GM21786 (cell line): ENCODE results near the gene SPOCK3.
"Not testable (repeated sequence)": the region's sequence is repeated elsewhere in the genome, so short reads cannot be mapped to it uniquely, and the experiment has no call there.

Source experiments
- ATAC-seq: cut with Tn5 transposase; IDR thresholded peaks from one replicate; pipeline ENCODE4 v1.9.1; 2021; ENCODE audit not compliant: unreplicated experiment

The SPOCK3 gene

DNA sequence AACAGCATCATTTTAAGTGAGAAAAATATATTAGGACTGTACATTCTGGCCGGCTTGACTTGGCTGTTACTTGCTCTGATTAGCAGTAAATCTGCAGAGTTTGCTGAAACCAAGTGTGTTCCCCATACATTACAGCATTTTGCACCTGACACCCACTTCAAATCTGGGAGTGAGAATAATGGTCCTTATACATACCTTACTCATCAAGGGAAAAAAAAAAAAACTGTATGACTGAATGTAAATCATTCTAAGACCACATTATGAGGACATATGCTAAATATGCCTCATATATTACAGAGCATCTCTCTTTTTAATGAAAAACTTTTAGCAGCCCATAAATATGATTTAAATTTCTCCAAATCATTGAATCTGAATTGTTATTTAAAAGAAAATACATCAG, 406.7 kb downstream of the SPOCK3 start:
- no peak for ATAC-seq

DNA sequence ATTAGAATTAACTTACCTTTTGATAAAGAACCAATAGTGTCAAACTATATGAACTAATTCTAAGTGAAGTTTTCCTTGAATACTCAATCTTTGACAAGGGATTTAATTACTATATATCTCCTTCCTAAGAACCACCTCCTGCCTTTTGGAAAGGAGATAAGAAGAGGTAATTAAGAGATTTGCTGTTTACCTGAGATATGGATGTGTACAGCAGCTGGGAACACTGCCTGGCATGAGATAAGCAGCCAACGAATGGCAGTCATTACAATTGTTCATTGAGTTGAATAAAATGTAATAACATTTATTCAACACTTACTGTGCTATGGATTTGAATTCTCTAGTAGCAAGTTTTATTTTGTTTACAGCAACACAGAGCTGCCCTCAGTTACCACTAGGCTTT, 407.1 kb downstream of the SPOCK3 start:
- no peak for ATAC-seq

DNA sequence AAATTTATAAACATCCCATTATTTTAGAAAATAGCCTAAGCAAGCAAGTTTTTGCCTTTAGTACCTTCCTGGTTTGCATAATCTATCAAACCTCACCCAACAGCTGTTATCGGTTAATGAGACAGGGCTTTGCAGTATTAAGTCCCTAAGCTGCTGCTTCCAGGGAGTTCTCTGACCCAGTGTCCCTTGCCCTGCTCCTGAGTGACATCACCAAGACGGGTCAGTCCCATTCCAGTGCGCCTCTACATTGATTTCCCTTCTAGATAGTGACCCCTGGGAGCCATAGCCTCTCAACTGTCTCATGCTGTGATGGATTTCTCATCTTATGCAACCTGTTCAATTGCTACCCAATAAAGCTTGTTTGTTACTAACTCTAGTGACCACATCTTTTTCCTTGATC, 410.4 kb downstream of the SPOCK3 start:
- no peak for ATAC-seq

DNA sequence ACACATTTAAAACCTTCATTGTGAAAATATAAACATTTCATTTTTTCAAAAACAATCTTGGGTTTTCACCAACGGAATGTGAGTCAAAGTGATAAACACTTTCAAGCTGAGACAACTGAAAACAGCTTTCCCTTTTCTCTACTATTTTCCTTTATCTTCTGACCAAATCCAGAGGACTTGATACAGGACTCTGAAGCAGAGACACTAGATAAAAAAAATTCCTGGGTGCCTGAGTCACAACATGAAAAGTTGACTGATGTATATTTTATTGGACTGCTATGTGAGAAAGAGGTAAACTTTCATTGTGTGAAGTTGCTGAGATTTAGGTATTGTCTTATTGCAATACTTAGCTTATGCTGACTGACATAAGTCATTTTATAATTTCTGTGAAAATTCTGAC, 411.2 kb downstream of the SPOCK3 start:
- ATAC-seq, result no peak

DNA sequence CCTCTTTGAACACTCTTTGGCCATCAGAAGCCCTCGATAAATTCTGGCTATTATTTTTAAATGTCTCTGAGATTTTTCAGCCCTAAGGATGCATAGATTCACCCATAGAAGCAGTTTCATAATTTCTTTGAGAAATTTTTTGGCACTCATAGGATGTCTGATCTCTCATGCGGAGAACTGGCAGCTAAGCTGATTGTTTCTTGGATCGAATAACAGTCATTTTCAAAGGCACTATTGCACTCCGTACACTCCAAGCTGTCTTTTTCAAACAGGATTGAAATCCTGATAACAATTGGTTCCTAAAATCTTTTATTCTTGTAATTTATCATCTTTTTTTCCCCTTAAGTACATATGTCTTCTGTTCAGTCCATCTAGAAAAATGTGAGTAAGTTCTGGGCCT, 411.9 kb downstream of the SPOCK3 start:
- no peak for ATAC-seq

DNA sequence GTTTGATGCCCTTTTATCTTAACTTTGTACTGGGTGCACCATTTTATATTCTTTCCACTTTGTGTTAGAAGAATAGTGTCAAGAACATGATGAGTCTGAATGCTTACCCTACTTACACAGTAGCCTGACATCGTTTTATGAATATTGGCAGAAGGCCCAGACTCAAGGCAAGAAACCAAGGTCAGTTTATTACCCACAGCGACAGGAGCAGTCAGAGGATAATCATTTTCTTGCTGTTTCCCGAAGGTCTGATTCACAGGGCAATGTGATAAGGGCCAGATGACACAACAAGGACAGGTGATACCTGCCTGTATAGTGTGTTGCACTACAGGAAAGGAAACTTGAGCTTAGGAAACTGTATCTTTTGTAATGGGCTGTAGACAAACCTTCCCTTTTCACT, 417.4 kb downstream of the SPOCK3 start:
- no peak for ATAC-seq

DNA sequence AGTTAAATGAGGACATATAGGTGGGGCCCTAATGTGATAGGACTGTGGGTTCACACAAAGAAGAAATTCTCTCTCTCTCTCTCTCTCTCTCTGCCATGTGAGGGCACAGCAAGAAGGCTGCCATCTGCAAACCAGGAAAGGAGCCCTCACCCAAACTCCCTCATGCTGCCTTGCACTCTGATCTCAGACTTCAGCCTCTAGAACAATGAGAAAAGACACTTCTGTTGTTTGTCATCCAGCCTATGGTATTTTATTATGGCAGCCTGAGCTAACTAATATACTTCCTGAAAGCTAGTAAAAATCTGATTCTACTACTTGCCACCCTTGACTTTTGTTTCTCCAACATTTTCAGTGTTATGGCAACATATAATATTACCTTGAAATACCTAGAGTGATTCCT, 425.9 kb downstream of the SPOCK3 start:
- no peak for ATAC-seq

DNA sequence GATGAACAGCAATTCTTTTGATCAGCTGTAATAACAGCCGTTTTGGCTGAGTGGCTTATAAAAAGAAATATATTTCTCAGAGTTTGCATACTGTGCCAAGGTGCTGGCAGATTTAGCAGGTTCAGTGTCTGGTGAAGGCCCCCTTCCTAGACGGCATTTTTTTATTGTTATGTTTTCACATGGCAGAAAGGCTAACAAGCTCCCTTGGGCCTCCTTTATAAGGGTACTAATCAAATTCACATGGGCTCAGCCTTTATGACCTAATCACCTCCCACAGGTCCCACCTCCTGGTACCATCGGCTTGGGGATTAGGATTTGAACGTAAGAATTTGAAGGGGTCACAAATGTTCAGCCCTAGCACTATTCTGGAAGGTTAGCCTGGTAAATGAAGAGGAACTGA, 431.9 kb downstream of the SPOCK3 start:
- no peak for ATAC-seq

DNA sequence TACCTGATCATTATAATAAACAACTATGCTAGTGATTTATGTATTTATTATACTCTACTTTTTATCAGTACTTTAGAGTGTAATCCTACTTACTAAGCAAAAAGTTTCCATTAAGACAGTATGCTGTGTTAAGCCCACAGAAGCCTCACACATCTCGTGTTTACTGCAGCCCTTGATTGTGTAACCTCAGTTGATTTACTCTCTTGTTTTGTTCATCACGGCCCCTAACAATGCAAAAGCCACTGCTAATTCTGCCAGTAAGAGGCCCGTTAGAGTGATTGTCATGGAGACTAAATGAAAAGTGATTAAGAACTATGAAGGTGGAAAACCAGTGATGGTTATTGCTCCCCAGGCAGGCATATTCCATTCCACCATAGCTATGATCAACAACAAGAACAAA, 436.2 kb downstream of the SPOCK3 start:
- no peak for ATAC-seq

DNA sequence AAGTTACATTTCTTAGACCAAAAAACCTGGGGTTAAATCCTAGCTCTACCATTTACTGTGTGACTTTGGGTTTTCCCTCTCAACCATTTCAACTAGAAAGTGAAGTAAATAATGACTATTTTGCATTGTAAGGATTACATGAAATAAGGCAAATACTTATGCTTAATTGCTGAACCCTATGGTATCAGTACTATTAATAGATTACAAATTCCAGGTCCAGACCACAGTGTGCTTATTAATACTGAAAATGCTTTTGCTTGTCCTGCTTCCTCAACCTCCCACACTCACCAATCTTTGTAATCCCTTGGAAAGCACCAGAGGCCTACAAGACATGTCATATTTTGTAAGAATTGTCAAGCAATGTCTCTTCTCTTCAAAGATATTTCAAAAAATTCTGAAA, 456.5 kb downstream of the SPOCK3 start:
- ATAC-seq, result no peak

DNA sequence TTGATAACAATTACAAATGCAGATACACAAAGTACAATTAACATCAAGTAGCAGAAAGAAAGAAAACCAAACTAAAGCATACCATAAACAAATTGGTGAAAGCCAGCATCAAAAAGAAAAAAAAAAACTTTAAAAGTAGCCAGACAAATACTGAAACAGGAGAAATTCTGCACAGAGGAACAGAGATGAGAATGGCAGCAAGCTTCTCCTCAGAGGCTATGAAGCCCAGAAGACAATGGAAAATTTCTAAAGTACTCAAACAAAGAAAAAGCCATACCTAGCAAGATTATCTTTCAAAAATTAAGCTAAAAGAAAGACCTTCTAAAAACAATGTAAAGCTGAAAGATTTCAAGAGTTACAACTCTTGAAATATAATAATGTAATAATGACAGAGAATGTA, 471.3 kb downstream of the SPOCK3 start:
- ATAC-seq, result no peak

DNA sequence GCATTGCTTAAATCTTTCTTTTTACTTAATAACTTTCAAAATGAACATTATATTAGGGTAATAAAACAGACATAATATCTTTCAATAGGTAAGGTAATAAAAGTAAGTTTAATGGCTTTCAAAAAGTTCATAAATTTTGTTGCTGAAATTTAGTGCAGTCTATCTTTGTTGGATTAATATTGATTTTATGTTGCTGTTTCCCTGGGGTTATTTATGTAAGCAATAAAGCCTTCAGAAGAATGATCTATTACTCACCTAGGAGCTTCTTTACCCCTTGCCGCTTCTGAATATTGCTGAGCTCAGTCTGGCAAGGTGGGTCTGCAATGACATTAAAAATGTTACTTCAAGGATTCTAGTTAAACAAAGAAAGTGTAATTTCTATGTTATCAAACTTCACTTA, 492.6 kb downstream of the SPOCK3 start:
- no peak for ATAC-seq

DNA sequence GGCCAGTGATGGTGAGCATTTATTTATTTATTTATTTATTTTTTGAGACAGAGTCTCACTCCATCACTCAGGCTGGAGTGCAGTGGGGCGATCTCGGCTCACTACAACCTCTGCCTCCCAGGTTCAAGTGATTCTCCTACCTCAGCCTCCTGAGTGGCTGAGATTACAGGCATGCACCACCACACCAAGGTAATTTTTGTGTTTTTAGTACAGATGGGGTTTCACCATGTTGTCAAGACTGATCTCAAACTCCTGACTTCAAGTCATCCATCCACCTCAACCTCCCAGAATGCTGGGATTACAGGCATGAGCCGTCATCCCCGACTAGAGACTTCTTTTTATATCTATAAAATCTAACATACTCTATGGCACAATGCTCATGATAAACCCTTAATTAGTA, 495.1 kb downstream of the SPOCK3 start:
- ATAC-seq, result not testable (repeated sequence)

DNA sequence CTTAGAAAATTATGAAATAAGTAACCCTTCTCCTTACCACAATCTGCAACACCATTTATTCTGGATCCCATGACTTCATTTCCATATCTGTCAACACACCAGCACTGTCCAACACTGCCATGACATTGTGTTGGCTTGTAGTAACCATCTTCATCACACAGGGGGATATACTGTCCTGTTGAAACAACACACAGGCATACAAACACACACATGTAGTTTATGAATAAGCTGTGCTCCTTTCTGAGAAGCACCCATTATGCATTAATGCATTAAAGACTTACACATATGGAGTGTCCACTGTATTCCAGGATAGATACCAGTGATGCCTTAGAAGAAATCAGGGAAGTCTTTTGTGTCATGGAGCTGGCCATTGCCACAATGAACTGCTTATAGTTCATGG, 496.9 kb downstream of the SPOCK3 start:
- ATAC-seq, result no peak

DNA sequence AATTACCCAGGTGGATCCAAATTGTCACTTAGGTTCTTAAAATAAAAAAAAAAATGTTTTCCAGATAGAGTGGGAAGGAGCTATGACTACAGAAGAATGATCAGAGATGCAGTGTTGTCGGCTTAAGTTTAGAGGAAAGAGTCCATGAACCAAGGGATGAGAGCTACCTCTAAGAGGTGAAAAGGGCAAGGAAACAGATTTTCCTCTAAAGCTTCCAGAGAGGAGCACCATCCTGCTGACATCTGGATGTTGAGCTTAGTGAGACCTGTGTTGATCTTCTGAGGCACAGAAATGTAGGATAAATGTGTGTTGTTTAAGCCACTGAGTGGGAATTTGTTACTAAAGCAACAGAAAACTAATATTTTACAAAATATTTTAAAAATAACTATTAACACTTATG, 498.7 kb downstream of the SPOCK3 start:
- no peak for ATAC-seq

DNA sequence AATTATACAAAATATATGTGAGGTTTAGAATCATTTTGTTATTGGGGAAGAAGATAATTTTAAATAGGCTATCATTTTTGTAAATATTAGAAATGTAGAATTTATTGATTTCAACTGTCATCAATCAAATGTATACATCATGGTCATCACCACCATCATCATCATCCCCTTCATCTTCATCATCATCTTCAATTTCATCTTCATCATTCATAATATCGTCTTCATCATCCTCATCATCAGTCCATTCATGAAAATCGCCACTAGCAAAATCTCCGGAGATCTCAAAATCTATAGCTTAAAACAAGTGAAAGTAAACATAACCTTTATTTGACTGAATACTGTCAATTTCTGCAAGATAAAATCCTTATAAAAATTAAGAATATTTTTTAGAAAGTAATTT, 499.5 kb downstream of the SPOCK3 start:
- ATAC-seq, result no peak

DNA sequence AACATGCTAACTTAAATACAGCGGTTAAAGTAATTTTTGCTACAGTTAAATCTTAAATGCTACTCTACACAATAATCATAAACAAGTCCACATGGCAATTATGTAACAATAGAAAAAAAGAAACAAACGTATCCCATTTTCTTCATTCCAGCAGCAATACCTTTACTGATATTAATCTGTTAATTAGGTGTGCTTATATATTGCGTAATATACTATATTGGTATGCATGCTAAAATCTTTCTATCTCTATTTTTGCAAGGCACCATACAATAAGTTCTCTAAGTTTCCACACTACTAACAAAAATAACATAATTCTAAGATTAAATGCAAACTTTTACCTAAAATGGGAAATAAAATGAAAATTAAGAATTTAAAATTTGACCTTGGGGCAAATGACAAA, 500.6 kb downstream of the SPOCK3 start:
- ATAC-seq, result no peak

DNA sequence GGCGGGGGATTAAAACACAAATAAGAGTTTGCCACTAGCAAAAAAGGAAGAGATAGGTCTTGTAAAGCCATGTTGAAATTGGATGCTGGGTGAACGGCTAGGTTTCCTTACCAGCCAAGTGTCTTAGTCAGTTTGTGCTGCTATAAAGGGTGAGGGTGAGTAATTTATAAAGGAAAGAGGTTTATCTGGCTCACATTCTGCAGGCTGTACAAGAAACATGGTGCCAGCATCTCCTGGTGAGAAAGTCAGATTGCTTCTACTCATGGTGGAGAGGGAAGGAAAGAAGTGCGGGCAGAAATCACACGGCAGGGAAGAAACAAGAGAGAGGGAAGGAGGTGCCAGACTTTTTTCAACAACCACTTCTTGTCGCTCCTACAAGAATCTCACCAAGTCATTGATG, 507.5 kb downstream of the SPOCK3 start:
- ATAC-seq, result no peak

DNA sequence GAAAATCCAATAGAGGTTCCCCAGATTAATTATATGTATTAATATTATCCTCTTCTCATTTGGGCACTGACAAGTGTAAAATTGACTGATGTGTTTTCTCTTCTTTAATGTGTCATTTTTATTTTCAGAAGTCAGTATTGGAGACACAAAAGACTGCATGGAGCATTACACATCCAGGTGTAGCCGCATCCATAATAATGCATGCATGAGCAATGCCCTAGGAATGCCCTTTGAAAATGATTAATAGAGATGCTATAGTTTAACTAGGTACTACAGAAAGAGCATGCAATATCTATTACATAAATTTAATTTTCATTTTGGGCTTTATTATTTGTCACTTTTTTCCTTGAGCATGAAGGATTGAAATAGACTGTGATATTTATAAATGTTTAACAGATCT, 509.9 kb downstream of the SPOCK3 start:
- ATAC-seq, result no peak

DNA sequence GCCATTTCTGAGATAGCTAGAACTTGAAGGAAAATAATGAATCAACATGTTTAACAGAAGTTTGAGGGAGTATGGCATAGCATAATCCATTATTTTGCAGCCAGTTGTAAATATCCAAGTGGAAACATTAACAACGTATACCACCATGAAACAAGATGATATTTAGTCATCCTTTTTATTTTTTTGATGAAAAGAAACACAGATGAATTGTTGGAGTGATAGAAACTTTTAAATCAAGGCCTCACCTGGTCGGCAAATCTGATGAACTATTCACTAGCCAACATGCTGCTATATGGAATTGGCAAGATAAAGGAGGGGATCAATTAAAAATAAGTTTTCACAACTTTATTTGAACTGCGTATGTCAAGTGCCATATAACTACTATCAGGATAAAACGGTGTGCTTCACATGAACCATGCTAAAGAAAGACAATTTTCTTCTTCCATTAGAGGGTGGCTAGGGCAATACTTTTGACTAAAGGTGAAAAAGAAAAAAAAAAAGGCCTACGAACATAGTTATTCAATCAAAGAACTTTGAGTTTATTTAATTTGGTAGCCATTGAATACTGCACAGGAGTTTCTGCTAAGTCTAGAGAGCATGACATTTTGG, 510.7 kb downstream of the SPOCK3 start:
- ATAC-seq, result no peak

DNA sequence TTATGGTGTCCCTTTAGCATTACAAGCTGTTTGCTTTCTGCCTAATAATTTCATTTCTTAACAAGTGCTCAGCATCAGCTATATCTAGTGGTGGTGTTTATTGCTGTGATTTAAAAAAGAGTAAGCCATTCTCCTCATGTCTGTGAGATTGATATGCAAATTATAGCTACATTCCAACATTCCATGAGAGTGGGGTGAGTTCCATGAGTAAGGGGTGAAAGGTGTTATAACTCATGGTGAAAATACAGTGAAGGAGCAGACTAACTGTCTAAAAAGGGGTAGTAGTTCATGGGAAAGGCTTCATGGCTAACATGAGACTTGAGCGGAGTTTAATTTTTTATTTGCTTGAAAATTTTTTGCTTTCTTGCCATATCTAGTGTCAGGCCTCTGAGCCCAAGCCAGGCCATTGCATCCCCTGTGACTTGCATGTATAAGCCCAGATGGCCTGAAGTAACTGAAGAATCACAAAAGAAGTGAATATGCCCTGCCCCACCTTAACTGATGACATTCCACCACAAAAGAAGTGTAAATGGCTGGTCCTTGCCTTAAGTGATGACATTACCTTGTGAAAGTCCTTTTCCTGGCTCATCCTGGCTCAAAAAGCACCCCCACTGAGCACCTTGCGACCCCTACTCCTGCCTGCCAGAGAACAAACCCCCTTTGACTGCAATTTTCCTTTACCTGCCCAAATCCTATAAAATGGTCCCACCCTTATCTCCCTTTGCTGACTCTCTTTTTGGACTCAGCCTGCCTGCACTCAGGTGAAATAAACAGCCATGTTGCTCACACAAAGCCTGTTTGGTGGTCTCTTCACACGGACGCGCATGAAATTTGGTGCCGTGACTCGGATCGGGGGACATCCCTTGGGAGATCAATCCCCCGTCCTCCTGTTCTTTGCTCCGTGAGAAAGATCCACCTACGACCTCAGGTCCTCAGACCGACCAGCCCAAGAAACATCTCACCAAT, 518.3 kb downstream of the SPOCK3 start:
- ATAC-seq, result not testable (repeated sequence)

DNA sequence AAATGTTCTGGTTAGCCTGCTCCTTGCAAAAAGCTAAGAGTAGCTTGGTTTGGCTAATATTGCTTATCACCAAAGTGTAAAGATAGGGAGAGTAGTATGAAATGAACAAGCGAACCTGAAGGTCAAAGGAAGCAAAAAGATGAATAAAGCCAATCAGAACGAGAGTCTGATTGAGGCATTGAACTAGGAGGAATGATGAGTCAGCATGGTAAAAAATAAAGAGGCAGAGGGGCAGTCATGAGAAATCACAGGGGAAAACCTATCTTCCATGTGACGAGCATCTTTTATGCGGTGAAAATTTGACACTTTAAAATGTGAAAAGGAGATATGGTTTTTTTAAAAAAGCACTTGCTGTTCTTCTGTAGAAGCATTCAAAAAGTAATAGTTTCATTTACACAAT, 533.7 kb downstream of the SPOCK3 start:
- no peak for ATAC-seq

DNA sequence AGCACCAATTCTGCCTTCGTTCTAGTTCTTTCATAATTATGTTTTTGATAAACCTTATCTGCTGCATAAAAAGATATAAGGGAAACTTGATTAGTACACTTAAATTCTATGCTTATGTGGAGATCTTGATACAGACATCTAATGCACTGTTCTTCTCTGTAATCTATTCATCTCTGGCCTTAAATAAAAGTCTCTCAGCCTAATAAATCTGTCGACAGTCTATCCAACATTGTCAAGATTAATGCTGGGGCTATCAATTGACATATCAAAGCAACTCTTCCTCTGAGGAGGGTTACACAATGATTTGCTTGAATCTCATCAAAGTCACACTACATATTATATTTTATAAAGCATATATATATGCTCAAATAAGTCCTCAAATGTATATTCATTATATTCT, 545.5 kb downstream of the SPOCK3 start:
- ATAC-seq, result no peak
